ENCODE data around the gene NRIP1.

Gene NRIP1

GRCh38 chr21:14916676-14917141 is 148.1 kb downstream of the NRIP1 start:
- DNase-seq (ENCODE audit: low spot score), result no peak

GRCh38 chr21:14913638-14914037 is 151.2 kb downstream of the NRIP1 start:
- DNase-seq (ENCODE audit: low spot score), result no peak

DNA sequence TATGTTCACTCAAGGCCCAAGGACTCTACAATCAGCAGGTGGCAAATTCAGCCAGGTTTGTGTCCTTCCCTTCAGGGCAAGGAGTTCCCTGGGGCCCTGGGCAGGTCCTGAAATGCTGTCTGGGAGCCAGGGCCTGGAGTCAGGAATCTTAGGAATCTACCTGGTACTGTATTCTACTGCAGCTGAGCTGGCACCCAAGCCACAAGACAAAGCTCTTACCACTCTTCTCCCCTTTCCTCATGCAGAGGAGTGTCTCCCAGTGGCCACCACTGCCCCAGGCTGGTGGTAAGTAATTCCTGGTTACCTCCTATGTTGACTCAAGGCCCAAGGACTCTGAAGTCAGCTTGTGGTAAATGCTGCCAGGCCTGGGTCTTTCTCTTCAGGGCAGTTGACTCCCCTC is 153.4 kb downstream of the NRIP1 start:
- DNase-seq (ENCODE audit: low spot score), result no peak
